ENCODE measurements around the gene B9D2.

- no peak for TF ChIP-seq EZH2phosphoT487 (IDR thresholded peaks at IDR 0.05; ENCODE audit: borderline replicate concordance, low read length)
- TF ChIP-seq CTCF (conservative IDR thresholded peaks at IDR 0.05; ENCODE audit: low read depth, low read length) = no peak
Observed at GRCh38 chr19:41325947-41326706, 37.8 kb downstream of the B9D2 start.

All from PC-3 (cell line).